Keratinocyte (primary cell): ENCODE data around the gene SCAANT1. TPM values are rescaled to one million over a fixed set of nuclear protein-coding genes. Genes with fewer than 3 reads are reported as not detected.
A peak's percentile ranks its signal among the peaks of the same experiment; 100 is the strongest.

Experiments used
- DNase-seq: peaks from one replicate; pipeline ENCODE4 v3.0.0-alpha.2; 2011; ENCODE audit warnings: low read depth, missing footprints, low spot score
- FAIRE-seq: peaks from 2 replicates; lab custom pipeline; 2011; peaks lifted over from hg19 to GRCh38; lab: Jason Lieb, UNC
- H2AFZ ChIP-seq: 2 replicates; pipeline ENCODE4 v1.6.0; 2012; ENCODE audit warnings: low read length, control low read depth, inconsistent platforms; ENCODE audit not compliant: control insufficient read depth
- H3K27ac ChIP-seq: 2 replicates; pipeline ENCODE4 v1.5.1; 2011; ENCODE audit warnings: low read length; ENCODE audit not compliant: control insufficient read depth, insufficient read depth
- H3K27me3 ChIP-seq: 3 replicates; pipeline ENCODE4 v1.6.0; 2011; ENCODE audit warnings: low read length; ENCODE audit not compliant: control insufficient read depth, insufficient read depth; ENCODE audit errors: extremely low read depth
- H3K36me3 ChIP-seq, 2 experiments: 2 replicates in 1 of 2; 3 replicates in 1 of 2; pipeline ENCODE4 v1.5.1; 2011; ENCODE audit warnings: low read length in 2 of 2, mild to moderate bottlenecking in 1 of 2; ENCODE audit not compliant: control insufficient read depth in 2 of 2, insufficient read depth in 2 of 2; ENCODE audit errors: extremely low read depth in 1 of 2
- H3K4me1 ChIP-seq: 3 replicates; pipeline ENCODE4 v1.5.1; 2011; ENCODE audit warnings: low read length; ENCODE audit not compliant: control insufficient read depth, insufficient read depth; ENCODE audit errors: extremely low read depth
- H3K4me2 ChIP-seq: 3 replicates; pipeline ENCODE4 v1.6.0; 2011; ENCODE audit warnings: low read depth, low read length; ENCODE audit not compliant: control insufficient read depth, insufficient read depth; ENCODE audit errors: extremely low read depth
- H3K4me3 ChIP-seq, 3 experiments: fragments of 200-600 bp in 1 of 3; sonication (generic) in 1 of 3; 2 replicates in 2 of 3; 3 replicates in 1 of 3; pipeline ENCODE4 v1.5.1; 2011 to 2016; ENCODE audit warnings: low read length in 3 of 3, mild to moderate bottlenecking in 3 of 3, control low read depth in 2 of 3, inconsistent platforms in 1 of 3, low read depth in 1 of 3, mixed read lengths in 1 of 3, mixed run types in 1 of 3, moderate library complexity in 1 of 3; ENCODE audit not compliant: control insufficient read depth in 2 of 3, insufficient read depth in 2 of 3; ENCODE audit errors: extremely low read depth in 1 of 3
- H3K79me2 ChIP-seq: 2 replicates; pipeline ENCODE4 v1.6.0; 2012; ENCODE audit warnings: low read length; ENCODE audit not compliant: control insufficient read depth, insufficient read depth
- H3K9ac ChIP-seq: 3 replicates; pipeline ENCODE4 v1.6.0; 2011; ENCODE audit warnings: low read length; ENCODE audit not compliant: control insufficient read depth, insufficient read depth; ENCODE audit errors: extremely low read depth
- H3K9me1 ChIP-seq: 3 replicates; pipeline ENCODE4 v1.6.0; 2011; ENCODE audit warnings: low read length; ENCODE audit not compliant: control insufficient read depth, insufficient read depth; ENCODE audit errors: extremely low read depth
- H3K9me3 ChIP-seq: 2 replicates; pipeline ENCODE4 v1.5.1; 2012; ENCODE audit warnings: low read depth, low read length; ENCODE audit not compliant: control insufficient read depth
- H4K20me1 ChIP-seq: 3 replicates; pipeline ENCODE4 v1.6.0; 2011; ENCODE audit warnings: low read length; ENCODE audit not compliant: control insufficient read depth, insufficient read depth; ENCODE audit errors: extremely low read depth
- EZH2 ChIP-seq: IDR thresholded peaks from one replicate; pipeline ENCODE4 v1.6.1; 2012; ENCODE audit warnings: inconsistent platforms, mild to moderate bottlenecking, low read length, moderate library complexity
- dilution Hi-C: fragments of 300-500 bp; cut with MboI; formaldehyde crosslinking; loops from one replicate; pipeline ENCODE4 v1.7.0; 2020; ENCODE audit warnings: low sequenced_read_pairs; ENCODE audit not compliant: extremely low pct_ligation_motif_present
- polyA plus RNA-seq, 5 experiments: library from polyadenylated mRNA; depleted of rRNA in 3 of 5; stranded (reverse) in 3 of 5; stranded (forward) in 1 of 5; unstranded in 1 of 5; fragments of >200 nt; gene quantifications; 1 replicate in 1 of 5; 2 replicates in 3 of 5; 3 replicates in 1 of 5; pipeline versions ENCODE4 v1.2.1 to v1.2.3, GENCODE V29; 2011 to 2012; ENCODE audit warnings: missing spikeins in 2 of 5, low read depth in 1 of 5, low replicate concordance in 1 of 5
- TF ChIP-seq, protein P1 (sequence below), 3 experiments: IDR thresholded peaks in 1 of 3; conservative IDR thresholded peaks in 1 of 3; optimal IDR thresholded peaks in 1 of 3; 2 replicates in 2 of 3; 3 replicates in 1 of 3; pipeline versions ENCODE3 to v1.5.1; 2011; ENCODE audit warnings: low read length in 3 of 3, mild to moderate bottlenecking in 3 of 3, moderate library complexity in 2 of 3, control low read depth in 1 of 3, inconsistent platforms in 1 of 3; ENCODE audit not compliant: insufficient read depth in 2 of 3; ENCODE audit errors: extremely low read depth in 1 of 3

The SCAANT1 gene
- polyA plus RNA-seq, 1 donor (not counting 4 experiments of a cell fraction or from before 2014, with no cell fraction given), result not detected

DNA sequence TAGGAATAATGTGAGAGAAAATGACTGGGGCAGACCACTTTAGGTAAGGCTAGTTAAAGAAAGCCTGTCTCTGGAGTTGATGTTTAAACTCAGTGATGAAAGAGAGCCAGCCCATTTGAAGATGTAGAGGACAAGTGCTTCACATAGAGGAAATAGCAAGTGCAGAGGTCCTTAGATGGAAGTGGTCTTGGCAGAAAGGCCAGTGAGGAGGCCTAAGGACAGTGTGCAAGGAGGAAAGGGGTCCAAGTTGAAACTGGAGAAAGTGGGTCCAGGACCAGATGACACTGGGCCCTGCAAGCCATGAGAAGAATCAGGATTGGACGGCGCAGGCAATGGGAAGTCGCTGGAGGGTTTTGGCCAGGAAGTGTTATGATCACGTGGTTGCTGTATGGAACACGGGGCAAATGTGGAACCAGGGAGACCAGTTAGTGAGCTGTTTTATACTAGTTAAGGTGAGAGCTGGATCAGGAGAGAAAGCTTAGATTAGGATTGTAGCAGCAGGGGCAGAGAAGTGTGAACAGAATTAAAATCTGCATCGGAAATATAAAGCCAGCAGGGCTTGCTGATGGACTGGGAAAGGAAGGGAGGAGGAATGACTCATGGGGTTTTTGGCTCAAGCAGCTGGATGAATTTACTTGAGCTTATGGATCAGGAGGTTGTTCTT is 48.0 kb upstream of the SCAANT1 start:
- H2AFZ ChIP-seq, result peak overlapping the region; percentile 93
- H3K4me3 ChIP-seq, result peak overlapping the region; percentile 24 to 84 (median 66)
- no peaks in the 10 kb centered on the region for H4K20me1 ChIP-seq
- DNase-seq (no peak), FAIRE-seq (peak; percentile 75)
- H3K9me3 ChIP-seq, result no peaks in the 10 kb centered on the region
- H3K27ac ChIP-seq, result peak overlapping the region; percentile 85
- H3K4me2 ChIP-seq, result peak overlapping the region; percentile 95
- TF ChIP-seq, protein P1, sequence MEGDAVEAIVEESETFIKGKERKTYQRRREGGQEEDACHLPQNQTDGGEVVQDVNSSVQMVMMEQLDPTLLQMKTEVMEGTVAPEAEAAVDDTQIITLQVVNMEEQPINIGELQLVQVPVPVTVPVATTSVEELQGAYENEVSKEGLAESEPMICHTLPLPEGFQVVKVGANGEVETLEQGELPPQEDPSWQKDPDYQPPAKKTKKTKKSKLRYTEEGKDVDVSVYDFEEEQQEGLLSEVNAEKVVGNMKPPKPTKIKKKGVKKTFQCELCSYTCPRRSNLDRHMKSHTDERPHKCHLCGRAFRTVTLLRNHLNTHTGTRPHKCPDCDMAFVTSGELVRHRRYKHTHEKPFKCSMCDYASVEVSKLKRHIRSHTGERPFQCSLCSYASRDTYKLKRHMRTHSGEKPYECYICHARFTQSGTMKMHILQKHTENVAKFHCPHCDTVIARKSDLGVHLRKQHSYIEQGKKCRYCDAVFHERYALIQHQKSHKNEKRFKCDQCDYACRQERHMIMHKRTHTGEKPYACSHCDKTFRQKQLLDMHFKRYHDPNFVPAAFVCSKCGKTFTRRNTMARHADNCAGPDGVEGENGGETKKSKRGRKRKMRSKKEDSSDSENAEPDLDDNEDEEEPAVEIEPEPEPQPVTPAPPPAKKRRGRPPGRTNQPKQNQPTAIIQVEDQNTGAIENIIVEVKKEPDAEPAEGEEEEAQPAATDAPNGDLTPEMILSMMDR (optimal IDR thresholded peaks at IDR 0.05 in 1 of 3, IDR thresholded peaks at IDR 0.05 in 1 of 3, conservative IDR thresholded peaks at IDR 0.05 in 1 of 3; ENCODE audit: extremely low read depth in 1 of 3, insufficient read depth in 2 of 3, low read length in 3 of 3), result no peak
- TF ChIP-seq EZH2, result no peak
- H3K4me1 ChIP-seq, result peaks cover 15% of the 10 kb centered on the region
- peaks cover 4 to 6% of the 10 kb centered on the region in 2 experiments for H3K36me3 ChIP-seq
- H3K79me2 ChIP-seq, result peaks cover 42% of the 10 kb centered on the region
- H3K9ac ChIP-seq, result peak overlapping the region; percentile 74
- dilution Hi-C loops, result no loop called here
- no peaks in the 10 kb centered on the region for H3K9me1 ChIP-seq
- no peaks in the 10 kb centered on the region for H3K27me3 ChIP-seq

DNA sequence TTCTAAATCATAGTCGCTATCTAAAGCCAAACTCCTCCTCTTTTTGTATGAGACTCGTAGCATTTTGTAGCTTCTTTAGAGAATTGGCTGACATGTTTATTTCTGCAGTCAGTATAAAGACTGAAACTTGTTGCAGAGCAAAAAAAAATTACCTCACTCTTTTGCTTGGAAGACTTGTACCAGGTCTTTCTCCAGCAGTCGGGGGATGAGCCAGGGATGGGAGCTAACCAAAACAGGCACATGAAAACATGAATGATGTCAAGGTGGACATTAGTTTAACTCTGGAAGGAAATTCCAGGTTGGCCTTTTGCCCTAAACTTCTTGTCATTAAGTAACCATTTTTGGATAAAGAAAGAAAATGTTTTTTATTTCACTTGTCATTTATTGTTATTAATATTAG is 47.0 kb upstream of the SCAANT1 start:
- Histone ChIP-seq H3K79me2 (peaks cover 43% of the 10 kb centered on the region), H3K9me1 (no peaks in the 10 kb centered on the region), H3K36me3 (peaks cover 3 to 4% of the 10 kb centered on the region in 2 experiments), H4K20me1 (no peaks in the 10 kb centered on the region), H3K27ac (no peak overlapping the region), H3K27me3 (no peaks in the 10 kb centered on the region), H3K9me3 (no peaks in the 10 kb centered on the region), H3K4me1 (peaks cover 20% of the 10 kb centered on the region), H3K4me2 (no peak overlapping the region), H2AFZ (no peak overlapping the region), H3K9ac (no peak overlapping the region), H3K4me3 (no peak overlapping the region)
- TF ChIP-seq, protein P1 (optimal IDR thresholded peaks at IDR 0.05 in 1 of 3, IDR thresholded peaks at IDR 0.05 in 1 of 3, conservative IDR thresholded peaks at IDR 0.05 in 1 of 3; ENCODE audit: extremely low read depth in 1 of 3, insufficient read depth in 2 of 3, low read length in 3 of 3), result no peak
- TF ChIP-seq EZH2, result no peak
- DNase-seq (no peak), FAIRE-seq (no peak)
- dilution Hi-C loops, result no loop called here
